NCI-H2227 (cell line): ENCODE results near the gene TRIM49D1.
"Not testable (repeated sequence)": the region's sequence is repeated elsewhere in the genome, so short reads cannot be mapped to it uniquely, and the experiment has no call there.

Experiments
- DNase-seq: peaks from one replicate; lab custom pipeline; 2025; ENCODE audit not compliant: unreplicated experiment; lab: John Stamatoyannopoulos, UW

The TRIM49D1 gene, protein sequence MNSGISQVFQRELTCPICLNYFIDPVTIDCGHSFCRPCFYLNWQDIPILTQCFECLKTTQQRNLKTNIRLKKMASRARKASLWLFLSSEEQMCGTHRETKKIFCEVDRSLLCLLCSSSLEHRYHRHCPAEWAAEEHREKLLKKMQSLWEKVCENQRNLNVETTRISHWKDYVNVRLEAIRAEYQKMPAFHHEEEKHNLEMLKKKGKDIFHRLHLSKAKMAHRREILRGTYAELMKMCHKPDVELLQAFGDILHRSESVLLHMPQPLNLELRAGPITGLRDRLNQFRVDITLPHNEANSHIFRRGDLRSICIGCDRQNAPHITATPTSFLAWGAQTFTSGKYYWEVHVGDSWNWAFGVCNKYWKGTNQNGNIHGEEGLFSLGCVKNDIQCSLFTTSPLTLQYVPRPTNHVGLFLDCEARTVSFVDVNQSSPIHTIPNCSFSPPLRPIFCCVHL

DNA sequence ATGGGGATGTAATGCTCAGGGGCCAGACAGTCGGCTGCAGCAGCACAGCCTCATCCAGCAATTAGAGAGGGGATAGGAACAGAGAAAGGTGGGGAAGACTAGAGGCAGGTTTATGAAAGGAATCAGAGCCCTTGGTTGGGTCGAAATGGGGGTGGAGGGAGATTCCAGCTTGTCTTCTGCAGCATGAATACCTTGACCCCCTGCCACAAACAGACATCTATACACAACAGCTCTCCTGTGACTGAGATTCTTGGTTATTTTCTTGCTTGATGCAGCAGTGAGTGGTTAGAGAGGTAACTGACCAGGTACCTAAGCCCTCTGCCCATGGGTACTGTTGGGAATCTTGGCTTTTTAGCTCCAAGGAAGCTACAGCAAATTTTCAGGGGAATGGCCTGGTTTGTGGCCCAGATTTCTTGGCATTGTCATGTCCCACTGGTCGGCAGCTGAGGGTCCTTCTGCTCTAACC, at the start of gene TRIM49D1:
Gene TRIM49D1 (minus strand): TSS at position 51 of the 466 bp plus-strand sequence. CDS start 4,535 bp downstream, outside the sequence.
- DNase-seq, result no peak

DNA sequence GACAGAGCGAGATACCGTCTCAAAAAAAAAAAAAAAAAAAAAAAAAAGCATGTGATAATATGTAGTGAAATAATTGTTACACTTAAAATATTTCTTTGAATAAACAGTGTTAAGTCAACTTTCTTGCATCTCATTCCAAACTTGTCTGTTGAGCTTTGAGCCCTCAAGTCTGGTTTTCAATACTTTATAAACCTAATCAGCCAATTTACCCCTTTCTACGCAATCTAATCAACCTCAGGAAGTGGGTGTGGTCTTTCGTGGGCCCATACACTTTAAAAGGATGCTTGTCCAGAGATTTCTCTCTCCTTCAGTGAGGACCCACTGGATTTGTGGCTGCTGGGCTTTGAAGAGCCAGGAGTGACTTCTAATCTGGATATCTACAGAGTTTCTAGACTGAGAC, 43.7 kb upstream of the TRIM49D1 start, which contains the start of gene TRIM64:
Gene TRIM64 (plus strand): TSS at position 301 of the 400 bp plus-strand sequence. CDS start 2,467 bp downstream, outside the sequence.
- DNase-seq, result not testable (repeated sequence)

DNA sequence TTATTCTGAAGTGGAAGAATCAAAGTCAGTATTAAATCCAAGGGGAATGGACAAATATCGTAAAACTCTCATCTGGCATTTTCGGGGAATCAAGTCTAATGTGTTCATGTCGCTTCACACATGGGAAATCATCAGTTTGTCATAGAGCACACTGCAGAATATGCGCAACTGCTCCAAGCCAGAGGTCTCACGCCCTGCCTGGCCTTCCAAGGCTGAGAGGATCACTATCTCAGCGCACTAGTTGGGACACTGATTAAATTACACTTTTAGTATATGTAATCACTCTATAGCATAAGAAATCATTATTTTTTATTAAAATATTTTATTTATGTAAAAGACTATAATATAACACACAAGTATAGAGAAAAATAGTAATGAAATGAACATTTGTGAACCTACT, 38.8 kb upstream of the TRIM49D1 start:
- not testable (repeated sequence) for DNase-seq

DNA sequence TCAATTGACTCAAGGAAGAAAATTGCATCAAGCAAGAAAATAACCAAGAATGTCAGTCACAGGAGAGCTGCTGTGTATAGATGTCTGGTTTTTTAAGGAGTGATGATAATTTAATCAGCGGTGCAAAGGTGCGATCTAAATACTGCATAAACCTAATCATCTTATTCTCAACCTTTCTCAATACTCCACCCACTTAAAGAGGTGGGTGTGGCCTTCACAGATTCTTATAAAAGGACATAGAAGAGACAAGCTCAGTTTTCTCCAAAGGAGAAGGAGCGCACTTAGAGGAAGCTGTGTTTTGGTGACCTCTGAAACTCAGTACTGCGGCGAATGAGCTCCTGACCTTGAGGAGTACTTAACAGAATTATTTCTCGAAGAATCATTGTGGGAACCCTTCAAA, 1.7 kb upstream of the TRIM49D1 start, which contains the start of gene TRIM49D2:
Gene TRIM49D2 (plus strand): TSS at position 301 of the 400 bp plus-strand sequence. CDS start 2,698 bp downstream, outside the sequence.
- DNase-seq, result not testable (repeated sequence)

DNA sequence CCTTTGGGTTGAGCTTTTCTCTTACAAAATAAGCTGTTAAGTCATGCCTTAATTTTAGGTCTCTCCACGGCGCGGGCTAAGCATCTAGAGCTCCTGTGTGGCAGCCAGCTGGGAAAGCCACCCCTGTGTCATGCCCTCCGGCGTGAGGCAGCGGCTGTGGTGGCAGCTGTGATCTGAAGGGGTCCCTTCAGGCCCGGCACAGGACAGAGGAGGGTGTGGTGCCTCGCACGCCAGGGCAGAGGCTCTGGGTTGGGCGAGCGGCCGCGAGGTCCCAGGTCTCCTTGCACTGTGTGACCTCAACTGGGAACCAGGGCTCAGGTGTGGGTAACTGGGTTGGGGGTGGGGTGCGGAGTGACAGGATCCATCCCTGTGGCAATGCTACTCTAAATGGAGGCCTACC, 21.2 kb downstream of the TRIM49D1 start:
- not testable (repeated sequence) for DNase-seq

DNA sequence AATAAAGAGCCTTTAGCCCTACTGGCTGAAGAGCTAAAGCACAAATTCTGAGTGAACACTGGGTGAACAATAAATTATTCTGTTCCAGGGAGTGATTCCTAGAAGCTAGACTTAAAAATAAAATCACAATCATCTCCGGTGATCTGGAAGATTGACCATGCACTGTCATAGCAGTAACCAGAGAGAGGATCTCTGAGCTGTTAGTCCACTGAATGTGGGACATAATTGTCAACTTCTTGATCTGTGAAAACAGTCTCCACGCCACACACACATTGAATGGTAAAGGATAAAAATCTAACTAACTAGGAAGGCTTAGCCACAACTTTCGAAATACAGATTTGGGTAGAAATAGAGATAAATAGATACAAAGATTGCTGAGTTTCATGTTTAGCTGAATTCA, 28.8 kb downstream of the TRIM49D1 start:
- DNase-seq, result not testable (repeated sequence)

DNA sequence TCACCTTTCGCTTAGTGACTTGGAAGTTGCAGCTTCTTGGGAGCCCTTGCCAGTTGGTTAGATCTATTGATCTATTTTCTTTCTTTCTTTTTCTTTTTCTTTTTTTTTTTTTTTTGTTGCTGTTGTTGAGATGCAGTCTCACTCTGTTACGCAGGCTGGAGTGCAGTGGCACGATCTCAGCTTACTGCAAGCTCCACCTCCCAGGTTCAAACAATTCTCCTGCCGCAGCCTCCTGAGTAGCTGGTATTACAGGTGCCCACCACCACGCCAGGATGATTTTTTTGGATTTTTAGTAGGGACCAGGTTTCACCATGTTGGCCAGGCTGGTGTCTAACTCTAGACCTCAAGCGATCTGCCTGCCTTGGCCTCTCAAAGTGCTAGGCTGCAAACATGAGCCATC, 44.5 kb downstream of the TRIM49D1 start:
- DNase-seq, result not testable (repeated sequence)

DNA sequence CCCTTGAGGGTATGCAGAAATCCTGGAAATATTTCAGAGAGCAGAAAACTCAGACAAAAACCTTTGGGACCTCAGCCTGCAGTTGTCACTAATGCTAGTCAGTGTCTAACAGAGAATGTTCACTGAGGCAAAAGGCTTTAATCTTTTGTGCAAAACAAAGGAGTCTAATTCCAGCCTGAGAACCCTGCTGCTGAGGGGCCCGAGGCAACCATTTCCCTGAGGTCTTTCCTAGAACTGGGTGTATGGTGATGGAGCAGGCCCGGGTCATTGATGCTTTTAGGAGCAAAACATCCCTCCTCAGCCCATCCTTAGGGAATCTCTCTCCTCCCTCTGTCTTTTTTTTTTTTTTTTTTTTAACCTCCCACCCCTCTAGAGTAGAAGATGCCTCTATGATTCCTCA, 49.5 kb downstream of the TRIM49D1 start:
- DNase-seq, result not testable (repeated sequence)

DNA sequence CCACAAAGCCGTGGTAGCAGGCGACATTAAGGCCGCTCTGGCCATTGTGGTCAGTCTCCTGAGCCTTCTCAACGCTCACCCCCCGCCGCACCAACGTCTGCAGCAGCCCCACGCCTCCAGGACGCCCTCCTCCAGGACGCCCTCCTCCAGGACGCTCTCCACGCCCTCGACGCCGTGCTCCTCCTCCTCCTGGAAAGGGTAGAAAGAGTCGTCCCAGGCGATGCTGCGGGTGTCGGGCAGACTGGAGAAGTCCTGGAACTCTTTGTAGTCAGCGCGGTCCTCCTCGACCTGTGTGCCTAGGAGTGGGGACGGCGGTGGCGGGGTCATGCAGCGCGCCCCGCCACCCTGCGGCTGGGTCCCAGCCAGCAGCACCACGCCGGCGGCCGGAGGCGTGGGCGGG, 56.8 kb downstream of the TRIM49D1 start:
- not testable (repeated sequence) for DNase-seq

DNA sequence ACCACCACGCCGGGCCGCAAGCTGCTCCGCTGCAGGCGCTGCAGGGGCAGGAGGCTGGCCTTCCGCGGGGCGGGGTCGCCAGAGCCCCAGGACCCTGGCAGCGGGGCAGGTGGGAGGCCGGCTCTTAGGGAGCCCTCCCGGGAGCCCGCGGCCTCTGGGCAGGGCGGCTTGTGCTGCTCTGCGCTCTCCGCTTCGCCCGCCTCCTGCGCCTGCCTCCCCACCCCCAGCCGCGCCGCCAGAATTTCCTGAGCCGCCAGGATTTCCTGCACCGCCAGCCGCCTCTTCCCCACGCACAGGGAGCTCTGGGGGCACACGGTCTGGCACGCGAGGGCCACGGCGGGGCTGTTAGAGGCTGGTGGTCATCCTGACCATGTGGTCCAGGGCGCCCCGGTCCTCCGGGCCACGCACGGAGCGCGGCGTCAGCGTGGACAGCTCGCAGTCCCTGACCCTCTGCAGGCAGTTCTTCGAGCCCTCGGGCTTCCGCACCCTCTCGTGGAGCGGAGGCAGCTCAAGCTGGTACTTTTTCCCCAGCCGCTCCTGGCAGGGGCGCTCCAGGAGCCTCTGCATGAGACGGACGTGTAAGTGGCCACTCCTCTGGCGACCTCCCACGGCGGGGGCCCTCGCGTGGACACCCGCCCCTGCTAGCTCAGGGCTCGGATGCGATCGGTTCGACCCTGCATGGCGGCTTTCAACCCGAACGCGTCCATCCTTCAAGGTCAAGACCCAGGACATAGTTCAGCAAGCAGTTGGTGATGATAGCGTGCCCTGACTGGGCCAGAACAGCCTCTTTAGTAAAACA, 57.9 kb downstream of the TRIM49D1 start:
- DNase-seq, result not testable (repeated sequence)
